Heart left ventricle (tissue), 16 donors: ENCODE data around the gene LEPROT. TPM values are rescaled to one million over a fixed set of nuclear protein-coding genes. Genes with fewer than 3 reads are reported as not detected.

Experiments used
- ATAC-seq, 4 donors: fragments of 200-7000 bp; cut with Tn5 transposase; one replicate each; pipeline ENCODE4 v1.9.1; 2020 to 2022; ENCODE audit warnings: moderate library complexity in 4 of 4, mild to moderate bottlenecking in 3 of 4, moderate number of reproducible peaks in 1 of 4
- DNase-seq, 5 donors: peaks; one replicate each; pipeline ENCODE4 v3.0.0-alpha.2; 2020
- H3K27ac ChIP-seq, 12 donors: fragments of 200-600 bp; sonication (generic) in 4 of 12; one replicate each; pipeline versions ENCODE4 v1.5.0 to v1.8.0; 2016 to 2022; ENCODE audit warnings: mild to moderate bottlenecking in 2 of 12
- H3K27me3 ChIP-seq, 9 donors: fragments of 200-600 bp; sonication (generic) in 2 of 9; one replicate each; pipeline versions ENCODE4 v1.5.1 to v1.8.0; 2016 to 2022; ENCODE audit warnings: mild to moderate bottlenecking in 3 of 9
- H3K36me3 ChIP-seq, 9 donors: fragments of 200-600 bp; sonication (generic) in 2 of 9; one replicate each; pipeline versions ENCODE4 v1.5.0 to v1.8.0; 2018 to 2022; ENCODE audit warnings: mild to moderate bottlenecking in 2 of 9
- H3K4me1 ChIP-seq, 12 donors: fragments of 200-600 bp; sonication (generic) in 4 of 12; one replicate each; pipeline versions ENCODE4 v1.5.0 to v1.8.0; 2016 to 2022; ENCODE audit warnings: mild to moderate bottlenecking in 3 of 12
- H3K4me3 ChIP-seq, 12 donors: fragments of 200-600 bp; sonication (generic) in 4 of 12; one replicate each; pipeline versions ENCODE4 v1.5.0 to v1.8.0; 2017 to 2022; ENCODE audit warnings: mild to moderate bottlenecking in 9 of 12, moderate library complexity in 4 of 12
- H3K9me3 ChIP-seq, 12 donors: fragments of 200-600 bp; sonication (generic) in 4 of 12; one replicate each; pipeline versions ENCODE4 v1.5.0 to v1.8.0; 2016 to 2022; ENCODE audit warnings: mild to moderate bottlenecking in 1 of 12
- CTCF ChIP-seq, 12 donors: fragments of 200-600 bp; sonication (generic) in 4 of 12; IDR thresholded peaks; one replicate each; pipeline versions ENCODE4 v1.5.0 to v1.8.0; 2018 to 2022; ENCODE audit warnings: antibody characterized with exemption in 12 of 12, mild to moderate bottlenecking in 5 of 12
- POLR2A ChIP-seq, 2 donors: fragments of 450-650 bp; IDR thresholded peaks; one replicate each; pipeline ENCODE4 v1.6.1; 2017; ENCODE audit warnings: antibody characterized with exemption in 2 of 2, mild to moderate bottlenecking in 2 of 2, moderate library complexity in 2 of 2
- WGBS, 4 donors: extraction: QIAGEN DNeasy Blood & Tissue Kit in 2 of 4; methylation state at CpG; one replicate each; pipeline versions ENCODE4 v1.1.5 to v1.1.7; 2013 to 2018; 5-methylcytosine and 5-hydroxymethylcytosine counted together
- intact Hi-C, 10 donors: fragments of 100-400 bp; cut with DNase I; formaldehyde crosslinking; loops; one replicate each; pipeline versions ENCODE4 v1.11.1 to v1.14.2; 2022
- polyA plus RNA-seq, 2 donors: library from polyadenylated mRNA; stranded (reverse); fragments of 200-250 nt; gene quantifications; one replicate each; pipeline ENCODE4 v1.2.3, GENCODE V29; 2013
- total RNA-seq, 9 donors: library from RNA; depleted of rRNA in 2 of 9; stranded (reverse); fragments of >200 nt in 2 of 9; fragmentation: NEBNext Ultra II Directional in 3 of 9; extraction: Animal tissue kit (Norgen Biotek cat#: 25700) in 3 of 9; gene quantifications; one replicate each; pipeline versions ENCODE4 v1.1.0 to v1.2.4, GENCODE V29; 2016 to 2023
- donor health status: ischemic (EF 13 %, LVEDD 7.1; RV severe dilation, severe dysfunction).
- donor health status: healthy with polysubstance abuse.
- donor health status: DM: no; HTN: yes; CAD: no.
- donor health status: DM: no; HTN: no; CAD: no.
- donor health status: ischemic (EF 25% LVEDD 6.9; RV normal size, moderate dysfunction).
- donor health status: ischemic (EF 25% LVEDD 5.7; RV mildly dilated, moderate dysfunction).
- donor health status: healthy.
- donor health status: DM: yes; HTN: yes; CAD: no.
- donor health status: ischemic (EF 35%, LVEDD 5.7; RV mildly dilated, moderate dysfunction).
- donor health status: nonischemic (EF 11% LVEDD 7.7; RV severe dilation, severe dysfunction).
- donor health status: DM: yes; HTN: yes; CAD: no.
- donor health status: PGD.
- donor health status: ischemic (EF 29% LVEDD 5.4; RV normal size, mild dysfunction).
- donor health status: nonischemic (EF 23%, LVEDD 6.1; RV moderate dilation, normal function).

LEPROT gene
- total and polyA plus RNA-seq, 11 donors, result 20.8 to 66.2 (median 46.2) TPM

GRCh38 chr1:65419681-65420589, 533 bp upstream of the LEPROT start:
- peak; percentile 97 to 99 (median 98) for ATAC-seq
- H3K4me1 ChIP-seq, result peaks cover 0 to 45% (median 27%) of the 10 kb centered on the region in 12 donors
- no peaks in the 10 kb centered on the region for H3K27me3 ChIP-seq
- H3K36me3 ChIP-seq, result peaks cover 0 to 3% (median 0%) of the 10 kb centered on the region in 9 donors
- H3K4me3 ChIP-seq, result peak overlapping the region; percentile 36 to 98 (median 80)
- DNase-seq, result peak; percentile 98 to 99 (median 99)
- no peaks in the 10 kb centered on the region for H3K9me3 ChIP-seq
- peak overlapping the region; percentile 92 to 99 (median 97) for H3K27ac ChIP-seq
- intact Hi-C loops, result loop anchor here in 9 of 10 donors (5.0 to 10.0 kb wide), 9 partner anchors 155 to 358 kb away; no protein-coding TSS in a partner anchor
- TF ChIP-seq CTCF (IDR thresholded peaks at IDR 0.05) (no peak), POLR2A (IDR thresholded peaks at IDR 0.05) (peak in 1 of 2 donors; percentile 38)
- WGBS, 4 donors, result 0 to 2% (median 1%) methylated on average over 30 to 52 of the region's 52 CpGs

GRCh38 chr1:65421351-65422025, 1.0 kb downstream of the LEPROT start:
- WGBS, 4 donors, result 4 to 6% (median 5%) methylated on average over 13 of the region's 13 CpGs
- no peak for ATAC-seq
- H3K9me3 ChIP-seq, result no peaks in the 10 kb centered on the region
- no peak for TF ChIP-seq POLR2A (IDR thresholded peaks at IDR 0.05)
- TF ChIP-seq CTCF (IDR thresholded peaks at IDR 0.05), result no peak
- peak overlapping the region; percentile 92 to 99 (median 97) for H3K27ac ChIP-seq
- H3K36me3 ChIP-seq, result peaks cover 0 to 18% (median 14%) of the 10 kb centered on the region in 9 donors
- no peak for DNase-seq
- intact Hi-C loops, result loop anchor here in 9 of 10 donors (5.0 to 10.0 kb wide), 8 partner anchors 157 to 359 kb away; no protein-coding TSS in a partner anchor
- H3K4me3 ChIP-seq, result peak overlapping the region; percentile 43 to 98 (median 80)
- H3K27me3 ChIP-seq, result no peaks in the 10 kb centered on the region
- peaks cover 0 to 52% (median 27%) of the 10 kb centered on the region in 12 donors for H3K4me1 ChIP-seq

GRCh38 chr1:65422241-65423203, 2.1 kb downstream of the LEPROT start:
- peaks cover 0 to 29% (median 24%) of the 10 kb centered on the region in 9 donors for H3K36me3 ChIP-seq
- peak overlapping the region in 9 of 12 donors; percentile 2 to 96 (median 80) for H3K4me3 ChIP-seq
- no peaks in the 10 kb centered on the region for H3K27me3 ChIP-seq
- H3K27ac ChIP-seq, result peak overlapping the region in 8 of 12 donors; percentile 92 to 99 (median 97)
- intact Hi-C loops, result loop anchor here in 9 of 10 donors (5.0 to 10.0 kb wide), 8 partner anchors 158 to 360 kb away; no protein-coding TSS in a partner anchor
- 92 to 95% (median 94%) methylated on average over 12 of the region's 12 CpGs for WGBS, 4 donors
- H3K4me1 ChIP-seq, result peaks cover 0 to 52% (median 27%) of the 10 kb centered on the region in 12 donors
- ATAC-seq (no peak), DNase-seq (no peak)
- H3K9me3 ChIP-seq, result no peaks in the 10 kb centered on the region
- no peak for TF ChIP-seq CTCF (IDR thresholded peaks at IDR 0.05)
- no peak for TF ChIP-seq POLR2A (IDR thresholded peaks at IDR 0.05)
